H1 (cell line): ENCODE results near the gene ZNF14. TPM values are rescaled to one million over a fixed set of nuclear protein-coding genes. Genes with fewer than 3 reads are reported as not detected.

ENCODE experiments used
- CTCF ChIA-PET: fragments of 300-600 bp; sonication (Branson Sonifier 250); formaldehyde crosslinking; loops from one replicate; lab custom pipeline; 2021; ENCODE audit not compliant: partially characterized antibody; lab: Charles Lee
- POLR2A ChIA-PET: fragments of 300-600 bp; sonication (Branson Sonifier 250); formaldehyde crosslinking; loops from one replicate; lab custom pipeline; 2021; ENCODE audit warnings: inconsistent platforms; ENCODE audit not compliant: partially characterized antibody; lab: Charles Lee
- DNase-seq, 2 experiments: peaks; one replicate each; pipeline versions ENCODE4 v3.0.0 to v3.0.0-alpha.2; 2010 to 2022; ENCODE audit warnings: low spot score in 2 of 2, low read depth in 1 of 2, mixed read lengths in 1 of 2
- FAIRE-seq: peaks from 2 replicates; lab custom pipeline; 2011; peaks lifted over from hg19 to GRCh38; lab: Jason Lieb, UNC
- H2AFZ ChIP-seq: 2 replicates; pipeline ENCODE4 v1.8.1; 2012; ENCODE audit warnings: low read length, inconsistent platforms
- H2AK5ac ChIP-seq: 2 replicates; pipeline ENCODE4 v1.6.1; 2013; ENCODE audit warnings: low read depth, low read length
- H2BK120ac ChIP-seq: replicated peaks from 2 replicates; pipeline ENCODE3; 2013; ENCODE audit warnings: low read depth, low read length, inconsistent platforms
- H2BK12ac ChIP-seq: 2 replicates; pipeline ENCODE4 v1.6.1; 2013; ENCODE audit warnings: low read depth, low read length
- H2BK15ac ChIP-seq: 2 replicates; pipeline ENCODE4 v1.6.1; 2013; ENCODE audit warnings: low read length
- H2BK20ac ChIP-seq: 2 replicates; pipeline ENCODE4 v1.6.1; 2013; ENCODE audit warnings: low read length
- H2BK5ac ChIP-seq: 2 replicates; pipeline ENCODE4 v1.6.1; 2013; ENCODE audit warnings: low read depth, low read length
- H3K14ac ChIP-seq: 2 replicates; pipeline ENCODE4 v1.6.1; 2013; ENCODE audit warnings: inconsistent platforms; ENCODE audit not compliant: insufficient read length
- H3K18ac ChIP-seq: 2 replicates; pipeline ENCODE4 v1.6.1; 2013; ENCODE audit warnings: low read length; ENCODE audit errors: extremely low read depth
- H3K23ac ChIP-seq: 2 replicates; pipeline ENCODE4 v1.6.1; 2013; ENCODE audit warnings: inconsistent platforms; ENCODE audit not compliant: insufficient read length
- H3K23me2 ChIP-seq: 2 replicates; pipeline ENCODE4 v1.6.1; 2013; ENCODE audit warnings: low read depth, low read length
- H3K27ac ChIP-seq: 2 replicates; pipeline ENCODE4 v1.6.1; 2011; ENCODE audit warnings: low read depth, low read length, inconsistent platforms
- H3K27me3 ChIP-seq, 4 experiments: replicated peaks in 1 of 4; 1 replicate in 1 of 4; 2 replicates in 3 of 4; pipeline versions ENCODE4 v1.6.1 to v1.8.1; 2011 to 2013; ENCODE audit warnings: low read length in 3 of 4, mild to moderate bottlenecking in 3 of 4, inconsistent platforms in 2 of 4, mixed read lengths in 2 of 4, moderate library complexity in 1 of 4; ENCODE audit not compliant: control insufficient read depth in 3 of 4, insufficient read depth in 3 of 4; ENCODE audit errors: extremely low read depth in 1 of 4
- H3K36me3 ChIP-seq, 4 experiments: 2 replicates each; pipeline versions ENCODE4 v1.6.1 to v1.8.1; 2011 to 2013; ENCODE audit warnings: mild to moderate bottlenecking in 4 of 4, low read length in 3 of 4, moderate library complexity in 2 of 4, control low read depth in 1 of 4, inconsistent platforms in 1 of 4; ENCODE audit not compliant: insufficient read depth in 4 of 4, control insufficient read depth in 2 of 4
- H3K4ac ChIP-seq: replicated peaks from 2 replicates; pipeline ENCODE3; 2013; ENCODE audit warnings: low read length, low read depth, mixed read lengths, inconsistent platforms; ENCODE audit not compliant: insufficient read length
- H3K4me1 ChIP-seq, 4 experiments: replicated peaks in 1 of 4; 1 replicate in 1 of 4; 2 replicates in 3 of 4; pipeline versions ENCODE4 v1.6.1 to v1.8.1; 2011 to 2013; ENCODE audit warnings: low read length in 3 of 4, inconsistent platforms in 2 of 4, mixed read lengths in 1 of 4; ENCODE audit not compliant: insufficient read depth in 4 of 4, control insufficient read depth in 3 of 4
- H3K4me2 ChIP-seq, 2 experiments: 2 replicates each; pipeline versions ENCODE4 v1.6.1 to v1.8.1; 2011 to 2013; ENCODE audit warnings: low read depth in 2 of 2, low read length in 2 of 2, control low read depth in 1 of 2, inconsistent platforms in 1 of 2, mild to moderate bottlenecking in 1 of 2; ENCODE audit not compliant: insufficient read depth in 1 of 2
- H3K4me3 ChIP-seq, 4 experiments: fragments of 200-600, 300-600 bp in 1 of 4; sonication (generic), shearing (Covaris generic), sonication (Bioruptor Twin) in 1 of 4; 2 replicates each; pipeline versions ENCODE4 v1.5.1 to v1.8.1; 2011 to 2016; ENCODE audit warnings: low read length in 4 of 4, low read depth in 3 of 4, control low read depth in 2 of 4, inconsistent platforms in 2 of 4, mild to moderate bottlenecking in 2 of 4, mixed read lengths in 1 of 4, moderate library complexity in 1 of 4; ENCODE audit not compliant: insufficient read depth in 2 of 4; ENCODE audit errors: extremely low read depth in 1 of 4
- H3K56ac ChIP-seq: replicated peaks from 2 replicates; pipeline ENCODE3; 2013; ENCODE audit warnings: low read depth, mild to moderate bottlenecking, mixed read lengths, low read length, inconsistent platforms; ENCODE audit not compliant: insufficient read length
- H3K79me1 ChIP-seq: 2 replicates; pipeline ENCODE4 v1.6.1; 2013; ENCODE audit warnings: low read depth, low read length, control low read depth
- H3K79me2 ChIP-seq, 2 experiments: 2 replicates each; pipeline versions ENCODE4 v1.6.1 to v1.8.1; 2012 to 2013; ENCODE audit warnings: low read length in 2 of 2, mild to moderate bottlenecking in 2 of 2, inconsistent platforms in 1 of 2; ENCODE audit not compliant: insufficient read depth in 2 of 2, control insufficient read depth in 1 of 2
- H3K9ac ChIP-seq, 4 experiments: replicated peaks in 1 of 4; 1 replicate in 1 of 4; 2 replicates in 3 of 4; pipeline versions ENCODE4 v1.6.1 to v1.8.1; 2011 to 2013; ENCODE audit warnings: low read depth in 3 of 4, low read length in 3 of 4, control low read depth in 2 of 4, mild to moderate bottlenecking in 2 of 4, moderate library complexity in 2 of 4, inconsistent platforms in 1 of 4; ENCODE audit errors: extremely low read depth in 1 of 4
- H3K9me3 ChIP-seq, 2 experiments: 2 replicates each; pipeline versions ENCODE4 v1.6.1 to v1.8.1; 2012 to 2013; ENCODE audit warnings: mild to moderate bottlenecking in 2 of 2, moderate library complexity in 2 of 2, control low read depth in 1 of 2, inconsistent platforms in 1 of 2, low read depth in 1 of 2, low read length in 1 of 2, mixed read lengths in 1 of 2; ENCODE audit not compliant: insufficient read depth in 2 of 2
- H4K20me1 ChIP-seq, 2 experiments: replicated peaks in 1 of 2; 2 replicates each; pipeline versions ENCODE3 to v1.8.1; 2011 to 2013; ENCODE audit warnings: inconsistent platforms in 2 of 2, low read length in 2 of 2, mild to moderate bottlenecking in 1 of 2; ENCODE audit not compliant: insufficient read depth in 2 of 2, control insufficient read depth in 1 of 2
- H4K5ac ChIP-seq: 2 replicates; pipeline ENCODE4 v1.6.1; 2013; ENCODE audit warnings: low read length, low read depth, mixed read lengths, inconsistent platforms; ENCODE audit not compliant: insufficient read length
- H4K8ac ChIP-seq: 2 replicates; pipeline ENCODE4 v1.8.0; 2013; ENCODE audit warnings: mild to moderate bottlenecking, moderate library complexity, low read length, inconsistent platforms; ENCODE audit not compliant: insufficient read depth; ENCODE audit errors: extremely low read depth
- H4K91ac ChIP-seq: replicated peaks from 2 replicates; pipeline ENCODE3; 2013; ENCODE audit warnings: low read length, mixed read lengths, inconsistent platforms; ENCODE audit not compliant: insufficient read length
- GTF2F1 ChIP-seq: IDR thresholded peaks from 2 replicates; pipeline ENCODE4 v1.6.1; 2012; ENCODE audit warnings: low read depth, low read length, improper control_type of control experiment, borderline replicate concordance
- HDAC6 ChIP-seq: IDR thresholded peaks from one replicate; pipeline ENCODE4 v1.7.1; 2012; ENCODE audit warnings: low read depth, mild to moderate bottlenecking, inconsistent platforms, low read length, moderate library complexity
- MAFK ChIP-seq: IDR thresholded peaks from 2 replicates; pipeline ENCODE4 v1.6.1; 2012; ENCODE audit warnings: low read depth, mild to moderate bottlenecking, improper control_type of control experiment, low read length
- NANOG ChIP-seq: IDR thresholded peaks from 2 replicates; pipeline ENCODE4 v1.6.1; 2011; ENCODE audit warnings: low read length, low read depth, mild to moderate bottlenecking, inconsistent platforms; ENCODE audit not compliant: insufficient read depth, poor library complexity, severe bottlenecking
- NRF1 ChIP-seq: IDR thresholded peaks from 2 replicates; pipeline ENCODE4 v1.6.1; 2011; ENCODE audit warnings: mild to moderate bottlenecking, low read depth, low read length, improper control_type of control experiment
- PHF8 ChIP-seq: fragments of 200-600 bp; sonication (generic); conservative IDR thresholded peaks from 2 replicates; pipeline ENCODE4 v1.7.1; 2012; ENCODE audit warnings: low read depth, mild to moderate bottlenecking, inconsistent platforms, low read length, moderate library complexity
- POU5F1 ChIP-seq: IDR thresholded peaks from 2 replicates; pipeline ENCODE4 v1.6.1; 2011; ENCODE audit warnings: low read depth, mild to moderate bottlenecking, low read length, moderate library complexity
- RXRA ChIP-seq: IDR thresholded peaks from 2 replicates; pipeline ENCODE4 v1.6.1; 2011; ENCODE audit warnings: low read depth, mild to moderate bottlenecking, low read length, moderate library complexity; ENCODE audit not compliant: insufficient read depth
- SRF ChIP-seq: IDR thresholded peaks from 2 replicates; pipeline ENCODE4 v1.6.1; 2011; ENCODE audit warnings: mild to moderate bottlenecking, low read depth, low read length, moderate library complexity
- TAF7 ChIP-seq: optimal IDR thresholded peaks from 2 replicates; pipeline ENCODE3; 2011; ENCODE audit warnings: low read depth, mild to moderate bottlenecking, inconsistent platforms, low read length, moderate library complexity, borderline replicate concordance
- ZNF274 ChIP-seq: IDR thresholded peaks from 2 replicates; pipeline ENCODE4 v1.7.0; 2012; ENCODE audit warnings: low read length, borderline replicate concordance; ENCODE audit errors: extremely low read depth
- WGBS, 2 experiments: shearing (Covaris generic) in 1 of 2; methylation state at CpG; one replicate each; pipeline versions ENCODE4 v1.1.6 to v1.1.7; 2013 to 2015; ENCODE audit warnings: low lambda C conversion rate in 2 of 2, mixed read lengths in 2 of 2, inconsistent platforms in 1 of 2, low coverage in 1 of 2, missing lambda C conversion rate in 1 of 2; ENCODE audit not compliant: insufficient replicate concordance in 2 of 2, insufficient coverage in 1 of 2, insufficient read length in 1 of 2; ENCODE audit errors: extremely low coverage in 1 of 2, missing lambda C conversion rate in 1 of 2; 5-methylcytosine and 5-hydroxymethylcytosine counted together
- polyA plus RNA-seq, 7 experiments: library from polyadenylated mRNA; depleted of rRNA in 3 of 7; stranded (reverse) in 5 of 7; unstranded in 2 of 7; fragments of >200 nt in 5 of 7; fragments of 200-250 nt in 2 of 7; gene quantifications; 1 replicate in 5 of 7; 2 replicates in 1 of 7; 4 replicates in 1 of 7; pipeline versions ENCODE4 v1.2.1 to v1.2.3, GENCODE V29; 2011 to 2013; ENCODE audit warnings: missing spikeins in 2 of 7, mixed read lengths in 2 of 7
- total RNA-seq: library from RNA; stranded (reverse); fragmentation: NEBNext Ultra II Directional; extraction: Animal tissue kit (Norgen Biotek cat#: 25700); gene quantifications from 2 replicates; pipeline ENCODE4 v1.2.1, GENCODE V29; 2021

Gene ZNF14
- total and polyA plus RNA-seq, 2 of the 8 experiments (the other 6 are each of a cell fraction or from before 2014, with no cell fraction given): 1.00 to 7.4 TPM

- peaks cover 6 to 18% of the 10 kb centered on the region in 2 experiments for H4K20me1 ChIP-seq
- H3K27ac ChIP-seq: peak within 1 kb of the TSS; percentile 91
- H3K4me2 ChIP-seq: peak within 1 kb of the TSS; percentile 72 to 95
- 0 out of 2 replicates have a peak, but pooled peaks cover 1% of the 10 kb centered on the region for H3K23me2 ChIP-seq
- peaks cover 5 to 13% (median 6%) of the 10 kb centered on the region in 4 experiments; a peak in 6 of 7 replicates for H3K4me1 ChIP-seq
- H4K8ac ChIP-seq: peak within 1 kb of the TSS; percentile 96
- peak within 1 kb of the TSS; percentile 78 to 93 (median 92) for H3K9ac ChIP-seq
- no peaks in the 10 kb centered on the region for H3K9me3 ChIP-seq
- H2BK15ac ChIP-seq: no peak within 1 kb of the TSS
- ChIA-PET CTCF (no interaction called here), POLR2A (interaction anchor here (0.6 to 2.4 kb wide), 17 partner anchors 9 to 238 kb away, joined by 3 to 20 read pairs (median 4); partner anchors contain the start of genes ZNF506 and ZNF93)
- peaks cover 3 to 13% (median 9%) of the 10 kb centered on the region in 4 experiments for H3K36me3 ChIP-seq
- peak within 1 kb of the TSS; percentile 50; the same call in 1 of the 2 replicates for H2BK12ac ChIP-seq
- H4K91ac ChIP-seq: peak within 1 kb of the TSS; percentile 79
- 1% methylated on average over 66 of the region's 85 CpGs; no CpG with 5 or more reads in 1 of the 2 experiments for WGBS, 2 experiments
- peaks cover 16% of the 10 kb centered on the region for H3K79me1 ChIP-seq
- no peaks in the 10 kb centered on the region for H3K27me3 ChIP-seq
- H3K4ac ChIP-seq: peak within 1 kb of the TSS; percentile 94
- H3K56ac ChIP-seq: peak within 1 kb of the TSS; percentile 79
- H3K18ac ChIP-seq: peak within 1 kb of the TSS; percentile 90
- DNase-seq (peak; percentile 89 to 92), FAIRE-seq (no peak)
- peaks cover 21 to 30% of the 10 kb centered on the region in 2 experiments for H3K79me2 ChIP-seq
- 0 out of 2 replicates have a peak within 1 kb of the TSS, but pooled peaks have one; percentile 15 for H2AFZ ChIP-seq
- H2BK120ac ChIP-seq: peak within 1 kb of the TSS; percentile 20
- H3K23ac ChIP-seq: no peak within 1 kb of the TSS
- no peak within 1 kb of the TSS for H2AK5ac ChIP-seq
- H2BK5ac ChIP-seq: peak within 1 kb of the TSS; percentile 96
- peak within 1 kb of the TSS; percentile 77 to 97 (median 90) for H3K4me3 ChIP-seq
- H4K5ac ChIP-seq: peak within 1 kb of the TSS; percentile 85
- H3K14ac ChIP-seq: no peak within 1 kb of the TSS
- no peak within 1 kb of the TSS for H2BK20ac ChIP-seq
- peak; percentile 26; the same call in 1 of the 2 replicates for TF ChIP-seq NRF1
- no peak for TF ChIP-seq RXRA
- TF ChIP-seq SRF: no peak
- peak; percentile 87 for TF ChIP-seq TAF7
- TF ChIP-seq ZNF274: no peak
- TF ChIP-seq MAFK: no peak
- TF ChIP-seq HDAC6: no peak
- peak; percentile 89 for TF ChIP-seq PHF8
- no peak for TF ChIP-seq POU5F1
- no peak for TF ChIP-seq NANOG
- TF ChIP-seq GTF2F1: peak; percentile 78; the same call in 1 of the 2 replicates
Observed at GRCh38 chr19:19663256-19664120, 69.4 kb downstream of the ZNF14 start, which contains the start of gene ATP13A1. Gene ATP13A1, minus strand, starts transcription at chr19:19663676. Its CDS starts 10 bp downstream, at chr19:19663666.
